Natural killer cell (primary cell): ENCODE data around the gene TRERF1. TPM values are rescaled to one million over a fixed set of nuclear protein-coding genes. Genes with fewer than 3 reads are reported as not detected.
A peak's percentile ranks its signal among the peaks of the same experiment; 100 is the strongest.

ENCODE experiments used
- ATAC-seq, 3 donors: fragments of 150-1000 bp in 2 of 3; fragments of 200-7000 bp in 1 of 3; cut with Tn5 transposase; 1 replicate in 1 of 3; 2 replicates in 2 of 3; pipeline ENCODE4 v1.10.0; 2021; ENCODE audit warnings: mild to moderate bottlenecking in 2 of 3, moderate library complexity in 2 of 3
- DNase-seq, 2 donors: peaks; one replicate each; pipeline versions ENCODE4 v3.0.0 to v3.0.0-alpha.2; 2013 to 2021; ENCODE audit warnings: mixed read lengths in 1 of 2
- H3K27ac ChIP-seq: one replicate; pipeline ENCODE4 v1.5.1; 2013; ENCODE audit warnings: mild to moderate bottlenecking, low read length
- H3K27me3 ChIP-seq: one replicate; pipeline ENCODE4 v1.6.1; 2013; ENCODE audit warnings: low read length; ENCODE audit not compliant: control insufficient read depth, insufficient read depth
- H3K36me3 ChIP-seq: one replicate; pipeline ENCODE4 v1.6.1; 2013; ENCODE audit warnings: low read length; ENCODE audit not compliant: control insufficient read depth, insufficient read depth
- H3K4me1 ChIP-seq: one replicate; pipeline ENCODE4 v1.6.1; 2013; ENCODE audit warnings: low read length; ENCODE audit not compliant: control insufficient read depth, insufficient read depth
- H3K4me3 ChIP-seq: one replicate; pipeline ENCODE4 v1.5.1; 2013; ENCODE audit warnings: low read length
- H3K9me3 ChIP-seq: one replicate; pipeline ENCODE4 v1.6.1; 2013; ENCODE audit warnings: low read length; ENCODE audit not compliant: control insufficient read depth, insufficient read depth
- H3K27ac Mint-ChIP-seq, 2 donors: one replicate each; pipeline ENCODE4 v1.8.0; 2022; ENCODE audit warnings: mild to moderate bottlenecking in 2 of 2, mixed read lengths in 2 of 2, moderate library complexity in 1 of 2
- H3K27me3 Mint-ChIP-seq, 2 donors: one replicate each; pipeline ENCODE4 v1.8.0; 2022; ENCODE audit warnings: low read depth in 2 of 2, mixed read lengths in 2 of 2
- H3K36me3 Mint-ChIP-seq: one replicate; pipeline ENCODE4 v1.8.0; 2022; ENCODE audit warnings: mixed read lengths
- H3K4me1 Mint-ChIP-seq, 2 donors: one replicate each; pipeline ENCODE4 v1.8.0; 2022; ENCODE audit warnings: mixed read lengths in 2 of 2
- H3K4me3 Mint-ChIP-seq: one replicate; pipeline ENCODE4 v1.8.0; 2022; ENCODE audit warnings: mild to moderate bottlenecking, moderate library complexity, mixed read lengths
- H3K9me3 Mint-ChIP-seq, 2 donors: one replicate each; pipeline ENCODE4 v1.8.0; 2022; ENCODE audit warnings: mixed read lengths in 2 of 2
- WGBS: methylation state at CpG from one replicate; pipeline ENCODE4 v1.1.7; 2013; ENCODE audit warnings: missing lambda C conversion rate; ENCODE audit not compliant: insufficient coverage; 5-methylcytosine and 5-hydroxymethylcytosine counted together
- intact Hi-C: fragments of 100-400 bp; cut with micrococcal nuclease; formaldehyde crosslinking; loops from one replicate; pipeline ENCODE4 v1.14.2; 2022
- total RNA-seq, 4 donors: library from RNA; stranded (reverse); fragments of 120-200 nt in 1 of 4; gene quantifications; one replicate each; pipeline versions ENCODE4 v1.2.3 to v1.2.4, GENCODE V29; 2013 to 2022
- TF ChIP-seq, protein P1 (sequence below): fragments of 200-600 bp; IDR thresholded peaks from one replicate; pipeline ENCODE4 v1.8.0; 2022; ENCODE audit warnings: antibody characterized with exemption

TRERF1 gene
- total RNA-seq, 3 donors from 2014 or later (not counting 1 experiment from before 2014, with no cell fraction given): 34.6 to 42.3 (median 38.6) TPM

DNA sequence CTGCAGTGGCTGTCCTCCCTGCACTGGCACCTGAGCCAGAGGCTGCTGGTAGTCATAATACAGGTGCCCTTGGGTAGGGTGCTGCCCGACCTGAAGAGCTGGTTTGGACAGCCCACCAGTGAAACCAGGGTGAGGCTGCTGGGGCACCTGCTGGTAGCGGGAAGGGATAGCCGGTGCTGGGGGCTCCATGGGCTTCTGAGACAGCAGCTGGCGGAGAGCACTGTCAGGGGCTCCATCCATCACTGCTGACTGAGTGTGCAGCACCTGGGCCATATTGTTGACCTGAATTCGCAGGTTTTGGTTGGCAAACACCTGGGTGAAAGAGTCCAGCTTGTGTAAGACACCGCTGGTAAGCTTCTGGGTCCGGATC, 182.9 kb downstream of the TRERF1 start:
- peaks cover 19% of the 10 kb centered on the region for H3K4me1 ChIP-seq
- H3K4me3 ChIP-seq: no peak overlapping the region
- Mint-ChIP-seq H3K9me3 (no peaks in the 10 kb centered on the region), H3K27ac (no peak overlapping the region), H3K36me3 (no peaks in the 10 kb centered on the region), H3K4me3 (no peak overlapping the region), H3K4me1 (peaks cover 26 to 39% of the 10 kb centered on the region in 2 donors), H3K27me3 (no peaks in the 10 kb centered on the region)
- DNase-seq: no peak
- peaks cover 9% of the 10 kb centered on the region for H3K36me3 ChIP-seq
- no peak for ATAC-seq
- no peaks in the 10 kb centered on the region for H3K27me3 ChIP-seq
- 95% methylated on average over 7 of the region's 7 CpGs for WGBS
- TF ChIP-seq, protein P1, sequence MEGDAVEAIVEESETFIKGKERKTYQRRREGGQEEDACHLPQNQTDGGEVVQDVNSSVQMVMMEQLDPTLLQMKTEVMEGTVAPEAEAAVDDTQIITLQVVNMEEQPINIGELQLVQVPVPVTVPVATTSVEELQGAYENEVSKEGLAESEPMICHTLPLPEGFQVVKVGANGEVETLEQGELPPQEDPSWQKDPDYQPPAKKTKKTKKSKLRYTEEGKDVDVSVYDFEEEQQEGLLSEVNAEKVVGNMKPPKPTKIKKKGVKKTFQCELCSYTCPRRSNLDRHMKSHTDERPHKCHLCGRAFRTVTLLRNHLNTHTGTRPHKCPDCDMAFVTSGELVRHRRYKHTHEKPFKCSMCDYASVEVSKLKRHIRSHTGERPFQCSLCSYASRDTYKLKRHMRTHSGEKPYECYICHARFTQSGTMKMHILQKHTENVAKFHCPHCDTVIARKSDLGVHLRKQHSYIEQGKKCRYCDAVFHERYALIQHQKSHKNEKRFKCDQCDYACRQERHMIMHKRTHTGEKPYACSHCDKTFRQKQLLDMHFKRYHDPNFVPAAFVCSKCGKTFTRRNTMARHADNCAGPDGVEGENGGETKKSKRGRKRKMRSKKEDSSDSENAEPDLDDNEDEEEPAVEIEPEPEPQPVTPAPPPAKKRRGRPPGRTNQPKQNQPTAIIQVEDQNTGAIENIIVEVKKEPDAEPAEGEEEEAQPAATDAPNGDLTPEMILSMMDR: no peak
- intact Hi-C loops: no loop called here
- peak overlapping the region; percentile 28 for H3K27ac ChIP-seq
- H3K9me3 ChIP-seq: no peaks in the 10 kb centered on the region

DNA sequence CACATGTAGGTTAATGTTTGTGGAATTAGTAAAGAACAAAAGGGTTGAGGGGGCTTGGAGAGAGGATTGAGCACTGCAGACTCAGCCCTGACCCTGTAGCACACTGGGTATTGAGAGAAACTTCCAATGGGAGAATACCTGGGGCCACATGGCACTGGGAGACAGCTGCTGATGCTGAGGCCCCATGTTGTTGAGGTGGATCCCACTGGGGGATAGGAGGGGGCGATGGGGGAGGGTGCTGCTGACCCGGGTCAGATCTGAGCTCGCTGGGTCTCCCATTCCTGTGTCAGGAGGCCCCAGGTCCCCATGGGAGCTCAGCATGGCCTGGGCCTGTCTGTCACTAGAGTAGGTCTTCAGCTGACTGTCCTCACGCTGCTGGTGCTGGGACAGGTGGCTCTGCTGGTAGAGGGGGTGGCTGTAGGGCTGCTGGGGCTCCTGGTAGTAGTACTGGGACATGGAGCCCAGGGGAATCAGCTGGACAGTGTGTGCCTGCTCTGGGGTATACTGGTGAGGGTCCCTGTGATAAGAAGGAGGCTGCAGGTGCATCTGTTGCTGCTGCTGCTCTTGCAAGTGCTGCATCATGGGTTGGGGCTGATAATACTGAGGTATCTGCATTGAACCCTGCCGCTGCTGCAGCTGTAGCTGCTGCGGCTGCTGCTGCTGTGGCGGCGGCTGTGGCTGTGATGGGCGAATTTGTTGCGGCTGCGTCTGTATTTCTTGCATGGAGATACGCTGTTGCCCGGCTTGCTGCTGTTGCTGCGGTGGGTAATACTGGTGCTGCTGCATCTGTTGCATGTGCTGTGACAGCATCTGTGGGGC, 183.5 kb downstream of the TRERF1 start:
- H3K4me3 ChIP-seq: no peak overlapping the region
- TF ChIP-seq, protein P1: no peak
- intact Hi-C loops: no loop called here
- no peaks in the 10 kb centered on the region for H3K9me3 ChIP-seq
- H3K4me3 Mint-ChIP-seq: no peak overlapping the region
- H3K36me3 Mint-ChIP-seq: no peaks in the 10 kb centered on the region
- H3K27ac ChIP-seq: no peak overlapping the region
- WGBS: 97% methylated on average over 14 of the region's 14 CpGs
- peaks cover 23 to 38% of the 10 kb centered on the region in 2 donors for H3K4me1 Mint-ChIP-seq
- DNase-seq (no peak), ATAC-seq (no peak)
- peaks cover 19% of the 10 kb centered on the region for H3K4me1 ChIP-seq
- no peak overlapping the region for H3K27ac Mint-ChIP-seq
- no peaks in the 10 kb centered on the region for H3K27me3 ChIP-seq
- peaks cover 11% of the 10 kb centered on the region for H3K36me3 ChIP-seq
- no peaks in the 10 kb centered on the region for H3K27me3 Mint-ChIP-seq
- no peaks in the 10 kb centered on the region for H3K9me3 Mint-ChIP-seq

- Histone ChIP-seq H3K36me3 (peaks cover 11% of the 10 kb centered on the region), H3K27ac (no peak overlapping the region), H3K4me3 (no peak overlapping the region), H3K27me3 (no peaks in the 10 kb centered on the region), H3K9me3 (no peaks in the 10 kb centered on the region), H3K4me1 (peaks cover 21% of the 10 kb centered on the region)
- Mint-ChIP-seq H3K4me3 (no peak overlapping the region), H3K27ac (no peak overlapping the region), H3K4me1 (peaks cover 22 to 30% of the 10 kb centered on the region in 2 donors), H3K27me3 (no peaks in the 10 kb centered on the region), H3K36me3 (no peaks in the 10 kb centered on the region), H3K9me3 (no peaks in the 10 kb centered on the region)
- TF ChIP-seq, protein P1: no peak
- WGBS: 100% methylated on average over 1 of the region's 1 CpG
- intact Hi-C loops: no loop called here
- DNase-seq (no peak), ATAC-seq (no peak)
Measured at GRCh38 chr6:42266538-42266937, 185.2 kb downstream of the TRERF1 start.
